Sigmoid colon (tissue), 4 donors: ENCODE results near the gene POLE2.
A peak's percentile ranks its signal among the peaks of the same experiment; 100 is the strongest.

Experiments
- POLR2A ChIP-seq, 2 donors: fragments of 450-650 bp; IDR thresholded peaks; one replicate each; pipeline ENCODE4 v1.6.1; 2016; ENCODE audit warnings: antibody characterized with exemption in 2 of 2, mild to moderate bottlenecking in 2 of 2, moderate library complexity in 2 of 2
- POLR2AphosphoS5 ChIP-seq, 4 donors: sonication (generic); formaldehyde crosslinking; IDR thresholded peaks; one replicate each; pipeline ENCODE4 v1.6.1; 2017; ENCODE audit warnings: antibody characterized with exemption in 4 of 4
- TF ChIP-seq, protein P1 (sequence below), 4 experiments: fragments of 450-650 bp in 3 of 4; fragments of 200-600 bp in 1 of 4; IDR thresholded peaks; one replicate each; pipeline ENCODE4 v1.5.1; 2016 to 2019; ENCODE audit warnings: antibody characterized with exemption in 4 of 4, mild to moderate bottlenecking in 3 of 4, moderate library complexity in 2 of 4

DNA sequence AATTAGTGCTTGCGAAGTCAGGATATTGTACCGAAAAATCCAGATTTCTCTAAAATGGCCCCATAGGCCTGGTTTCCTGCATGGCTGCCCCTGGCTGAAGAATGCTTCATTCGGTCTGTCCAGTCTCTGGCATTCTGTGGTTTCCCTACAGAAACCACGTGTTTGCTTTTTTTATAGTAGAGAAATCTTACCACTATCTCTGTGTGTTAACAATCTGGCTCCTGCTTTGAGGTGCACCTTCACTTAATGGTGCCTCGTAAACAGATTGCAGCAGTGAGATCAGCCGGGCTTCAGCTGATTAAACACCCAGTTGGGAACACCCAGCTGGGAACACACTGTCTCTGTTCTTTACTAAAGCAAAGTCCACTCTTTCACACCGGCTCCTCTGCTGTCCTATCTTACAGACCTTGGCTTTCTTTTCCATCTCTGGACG, 46.3 kb downstream of the POLE2 start:
- TF ChIP-seq, protein P1, sequence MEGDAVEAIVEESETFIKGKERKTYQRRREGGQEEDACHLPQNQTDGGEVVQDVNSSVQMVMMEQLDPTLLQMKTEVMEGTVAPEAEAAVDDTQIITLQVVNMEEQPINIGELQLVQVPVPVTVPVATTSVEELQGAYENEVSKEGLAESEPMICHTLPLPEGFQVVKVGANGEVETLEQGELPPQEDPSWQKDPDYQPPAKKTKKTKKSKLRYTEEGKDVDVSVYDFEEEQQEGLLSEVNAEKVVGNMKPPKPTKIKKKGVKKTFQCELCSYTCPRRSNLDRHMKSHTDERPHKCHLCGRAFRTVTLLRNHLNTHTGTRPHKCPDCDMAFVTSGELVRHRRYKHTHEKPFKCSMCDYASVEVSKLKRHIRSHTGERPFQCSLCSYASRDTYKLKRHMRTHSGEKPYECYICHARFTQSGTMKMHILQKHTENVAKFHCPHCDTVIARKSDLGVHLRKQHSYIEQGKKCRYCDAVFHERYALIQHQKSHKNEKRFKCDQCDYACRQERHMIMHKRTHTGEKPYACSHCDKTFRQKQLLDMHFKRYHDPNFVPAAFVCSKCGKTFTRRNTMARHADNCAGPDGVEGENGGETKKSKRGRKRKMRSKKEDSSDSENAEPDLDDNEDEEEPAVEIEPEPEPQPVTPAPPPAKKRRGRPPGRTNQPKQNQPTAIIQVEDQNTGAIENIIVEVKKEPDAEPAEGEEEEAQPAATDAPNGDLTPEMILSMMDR (IDR thresholded peaks at IDR 0.05), result no peak
- TF ChIP-seq POLR2A (IDR thresholded peaks at IDR 0.05) (no peak), POLR2AphosphoS5 (IDR thresholded peaks at IDR 0.05) (peak in 1 of 4 donors; percentile 7)
